CD4-positive, alpha-beta T cell treated with Interferon alpha-2 for 1 hour (primary cell): Measurements from ENCODE around the gene CPVL.

Experiments used
- DNase-seq, 2 donors: peaks; one replicate each; pipeline ENCODE4 v3.0.0-alpha.2; 2020 to 2022

Gene CPVL

DNA sequence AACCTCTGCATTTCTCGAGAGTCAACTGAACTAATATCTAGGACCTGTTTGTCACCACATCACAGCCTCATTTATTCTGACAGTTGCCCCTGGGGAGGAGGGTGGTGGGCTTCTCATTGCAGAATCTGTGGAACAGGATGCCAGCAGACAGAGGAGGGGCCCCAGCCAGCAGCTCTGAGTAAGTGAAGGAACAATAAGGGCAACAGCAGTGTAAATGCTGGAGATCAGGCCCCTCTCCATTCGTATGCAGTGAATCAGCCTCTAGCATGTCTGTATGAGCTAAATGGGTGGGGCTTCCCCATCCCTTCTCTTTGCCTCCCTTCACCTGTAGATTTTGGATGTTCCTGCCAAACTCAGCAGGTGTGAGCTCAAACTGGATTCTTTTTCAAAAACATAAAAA is 7.7 kb upstream of the CPVL start:
- no peak for DNase-seq

DNA sequence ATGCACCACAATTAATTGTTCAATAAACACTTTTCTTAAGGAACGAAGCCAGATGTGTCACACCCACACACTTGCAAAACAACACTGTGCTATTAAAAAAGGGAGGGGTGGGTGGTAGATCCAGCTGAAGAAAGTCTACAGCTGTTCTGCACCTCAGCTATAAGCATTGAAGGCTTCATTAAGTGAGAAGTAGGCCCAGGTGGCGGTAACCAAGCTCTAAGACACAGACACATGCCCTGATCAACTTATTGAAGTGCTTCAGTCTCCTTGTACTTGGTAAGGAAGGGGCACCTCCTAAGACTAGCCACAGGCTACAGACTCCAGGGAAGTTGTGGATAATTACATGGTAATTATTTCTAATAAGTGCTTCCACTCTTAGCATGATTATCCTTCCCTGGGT is 4.5 kb upstream of the CPVL start:
- no peak for DNase-seq

DNA sequence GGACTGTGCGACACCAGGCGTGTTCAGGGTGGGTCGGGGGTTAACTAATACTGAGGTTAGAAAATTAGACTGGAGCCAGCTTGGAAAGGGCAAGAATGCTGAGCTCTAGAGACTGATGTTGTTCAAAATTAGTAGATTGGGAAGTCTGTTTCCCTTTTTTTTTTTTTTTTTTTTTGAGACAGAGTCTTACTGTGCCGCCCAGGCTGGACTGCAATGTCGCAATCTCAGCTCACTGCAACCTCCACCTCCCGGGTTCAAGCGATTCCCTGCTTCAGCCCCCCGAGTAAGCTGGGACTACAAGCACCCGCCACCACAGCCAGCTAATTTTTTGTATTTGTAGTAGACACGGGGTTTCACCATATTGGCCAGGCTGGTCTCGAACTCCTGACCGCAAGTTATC is 2.7 kb upstream of the CPVL start:
- no peak for DNase-seq

DNA sequence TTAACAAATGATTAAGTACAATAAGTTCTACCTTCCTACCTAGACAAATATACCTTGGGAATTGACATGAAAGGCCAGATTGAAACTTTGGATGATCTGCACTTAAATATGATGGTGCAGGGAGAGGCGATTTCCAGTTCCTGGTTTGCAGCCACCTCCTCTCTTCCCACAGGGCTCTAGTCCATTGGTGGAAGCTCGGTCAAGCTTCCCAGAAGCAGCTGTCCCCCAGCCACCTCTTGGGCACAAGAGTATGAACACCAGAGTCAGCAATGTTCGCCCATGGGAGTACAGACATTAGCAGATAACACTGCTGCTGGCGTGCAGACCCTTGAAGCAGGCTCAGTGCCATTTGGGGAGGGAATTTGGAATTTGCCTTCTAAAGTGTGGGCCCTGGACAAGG is 1.5 kb upstream of the CPVL start:
- no peak for DNase-seq

DNA sequence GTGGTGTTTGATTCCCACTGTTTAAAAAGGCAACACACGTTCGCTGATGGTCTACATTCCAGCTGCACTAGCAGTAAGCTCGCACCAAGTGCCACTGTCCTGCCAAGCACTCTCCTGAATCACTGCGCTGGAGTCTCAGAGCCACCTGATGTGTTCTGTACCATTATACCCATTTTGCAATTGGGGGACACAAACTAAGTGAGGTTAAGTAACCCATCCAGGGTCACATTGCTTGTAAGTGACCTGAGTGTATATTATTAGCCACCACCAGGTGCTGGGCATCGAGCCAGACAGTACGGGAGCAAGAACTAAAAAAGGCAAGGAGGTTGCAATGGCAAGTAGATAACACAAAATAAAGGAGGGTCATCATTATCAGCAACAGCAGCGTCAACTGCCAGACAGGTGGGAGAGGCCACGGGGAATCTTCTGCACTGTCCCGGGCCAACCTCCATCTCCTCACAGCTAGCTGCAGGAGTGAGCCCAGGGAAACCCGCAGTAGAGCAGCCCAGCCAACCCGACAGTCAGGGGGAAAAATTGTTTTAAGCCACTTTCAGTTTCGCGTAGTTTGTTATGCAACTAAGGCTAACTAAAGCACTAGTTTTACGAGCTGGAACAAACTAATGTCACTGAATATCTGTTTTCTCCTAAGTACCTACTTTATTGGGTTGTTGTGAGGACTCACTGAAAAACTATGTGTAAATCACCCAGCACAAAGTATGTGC is 712 bp upstream of the CPVL start:
- no peak for DNase-seq

DNA sequence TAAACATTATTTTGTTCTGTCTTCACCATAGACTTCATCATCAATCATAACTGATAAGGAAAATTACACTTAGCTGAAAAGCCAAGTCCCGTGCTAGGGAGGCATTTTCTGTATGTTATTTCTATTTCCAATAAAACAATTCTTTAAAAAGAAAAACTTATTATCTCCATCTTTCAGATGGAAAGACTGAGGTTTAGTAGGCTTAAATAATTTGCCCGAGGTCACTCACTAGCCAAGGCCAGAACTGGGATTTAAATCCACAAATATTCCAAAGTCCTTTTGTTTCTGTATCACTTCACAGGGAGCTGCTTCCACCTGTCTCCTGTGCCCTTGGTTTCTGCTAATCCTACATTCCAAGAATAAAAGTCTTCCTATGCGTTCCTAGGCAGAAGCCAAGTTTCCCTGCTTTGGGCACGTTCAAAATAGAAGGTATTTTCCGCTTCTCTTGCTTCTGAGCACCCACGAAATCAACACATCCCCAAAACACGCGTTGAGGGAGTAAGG is 732 bp downstream of the CPVL start:
- no peak for DNase-seq

DNA sequence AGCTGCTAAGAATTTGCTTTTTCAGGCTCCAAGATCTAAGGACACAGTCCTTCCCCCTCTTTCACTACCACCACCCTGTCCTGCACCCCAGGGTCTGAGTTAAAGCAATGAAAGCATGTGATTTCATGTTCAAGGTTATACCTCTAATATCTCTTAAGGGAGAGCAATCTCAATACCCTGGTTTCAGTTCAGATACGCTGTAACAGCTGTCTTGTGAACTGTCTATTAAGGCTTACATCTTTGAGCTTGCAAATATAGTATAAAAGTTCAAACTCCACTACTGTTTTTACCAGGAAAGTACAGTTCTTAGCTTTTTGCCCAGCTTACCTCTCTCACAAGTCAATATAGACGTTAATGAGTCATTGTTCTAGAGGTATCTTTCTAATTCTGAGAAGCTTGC is 2.6 kb downstream of the CPVL start:
- no peak for DNase-seq

DNA sequence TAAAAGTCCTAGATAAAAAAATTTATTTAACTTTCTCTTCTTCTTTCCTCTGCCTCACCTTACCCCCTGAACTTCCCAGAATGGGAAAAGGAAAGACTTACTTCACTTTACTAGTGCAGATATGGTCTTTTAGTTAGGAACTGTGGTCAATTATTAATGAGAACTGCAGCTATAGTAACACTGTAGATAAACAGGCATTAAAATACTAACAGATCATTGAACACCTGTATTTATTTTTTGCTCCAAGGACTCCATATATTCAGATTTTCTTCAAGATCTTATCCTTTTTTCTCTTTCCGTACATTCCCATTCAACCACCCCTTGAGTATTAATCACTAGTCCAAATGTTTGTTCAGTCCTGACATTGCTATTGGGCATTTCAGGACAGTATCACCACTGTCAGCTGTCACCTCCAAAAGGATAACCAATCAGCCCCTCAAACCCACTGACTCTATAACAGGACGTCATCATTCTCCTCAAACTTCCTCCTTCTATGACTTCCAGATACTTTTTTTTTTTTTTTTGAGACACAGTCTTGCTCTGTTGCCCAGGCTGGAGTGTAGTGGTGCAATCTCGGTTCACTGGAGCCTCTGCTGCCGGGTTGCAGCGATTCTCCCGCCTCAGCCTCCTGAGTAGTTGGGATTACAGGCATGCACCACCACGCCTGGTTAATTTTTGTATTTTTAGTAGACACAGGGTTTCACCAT is 4.2 kb downstream of the CPVL start:
- no peak for DNase-seq

DNA sequence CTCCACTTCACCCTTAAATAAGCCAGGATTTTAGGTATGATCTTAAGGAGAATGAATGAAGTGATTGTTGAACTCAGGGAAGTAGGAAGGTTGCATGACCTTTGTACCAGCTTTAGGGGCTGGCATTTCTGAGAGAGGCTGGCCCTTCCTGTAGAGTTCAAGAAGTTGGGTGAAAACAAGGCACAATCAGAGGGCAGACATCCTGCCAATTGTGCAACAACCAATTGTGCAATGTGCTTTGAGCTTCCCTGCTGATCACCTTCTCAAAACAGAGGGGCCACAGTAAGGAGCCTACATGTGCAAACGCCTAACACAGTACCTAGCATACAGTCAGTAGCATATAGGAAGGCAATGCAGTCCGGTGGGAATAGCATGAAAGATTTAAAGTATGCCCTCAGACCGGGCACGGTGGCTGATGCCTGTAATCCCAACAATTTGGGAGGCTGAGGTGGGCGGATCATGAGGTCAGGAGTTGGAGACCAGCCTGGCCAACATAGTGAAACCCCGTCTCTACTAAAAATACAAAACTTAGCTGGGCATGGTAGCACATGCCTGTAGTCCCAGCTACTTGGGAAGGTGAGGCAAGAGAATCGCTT is 5.4 kb downstream of the CPVL start:
- no peak for DNase-seq

DNA sequence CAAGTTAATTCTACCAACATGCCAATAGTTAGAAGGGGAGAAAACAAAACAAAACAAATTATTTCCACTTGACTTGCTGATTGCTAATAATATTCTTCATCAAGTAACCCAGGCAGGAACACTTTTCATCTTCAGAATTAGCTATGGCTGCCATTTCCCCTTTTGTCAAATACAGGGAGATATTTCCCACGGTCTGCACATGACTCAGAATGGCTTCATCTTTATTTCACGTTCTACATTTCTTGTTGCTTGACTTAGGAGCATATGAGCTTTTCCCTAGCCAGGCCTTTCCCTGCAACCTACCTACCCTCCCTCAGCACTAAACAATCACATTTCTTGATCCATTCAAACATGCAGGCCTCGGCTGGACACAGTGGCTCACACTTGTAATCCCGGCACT is 6.5 kb downstream of the CPVL start:
- no peak for DNase-seq

DNA sequence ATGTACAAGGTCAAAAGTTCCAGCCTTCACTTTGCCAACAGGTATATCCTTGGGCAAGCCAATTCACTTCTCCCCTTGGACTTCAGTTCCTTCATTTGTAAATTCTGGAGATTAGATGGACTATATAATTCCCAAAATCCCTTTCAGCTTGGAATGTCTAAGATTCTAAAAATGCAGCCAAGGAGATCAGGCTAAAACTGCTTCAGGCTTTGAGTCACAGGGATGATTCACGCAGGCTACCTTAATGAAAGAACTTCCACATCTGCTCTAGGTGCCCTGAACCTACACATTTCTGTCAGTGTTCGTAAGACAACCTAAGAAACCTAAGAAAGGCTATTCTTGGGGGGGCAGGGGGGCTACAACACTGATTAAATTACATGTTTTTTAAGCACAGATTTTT is 7.1 kb downstream of the CPVL start:
- no peak for DNase-seq

DNA sequence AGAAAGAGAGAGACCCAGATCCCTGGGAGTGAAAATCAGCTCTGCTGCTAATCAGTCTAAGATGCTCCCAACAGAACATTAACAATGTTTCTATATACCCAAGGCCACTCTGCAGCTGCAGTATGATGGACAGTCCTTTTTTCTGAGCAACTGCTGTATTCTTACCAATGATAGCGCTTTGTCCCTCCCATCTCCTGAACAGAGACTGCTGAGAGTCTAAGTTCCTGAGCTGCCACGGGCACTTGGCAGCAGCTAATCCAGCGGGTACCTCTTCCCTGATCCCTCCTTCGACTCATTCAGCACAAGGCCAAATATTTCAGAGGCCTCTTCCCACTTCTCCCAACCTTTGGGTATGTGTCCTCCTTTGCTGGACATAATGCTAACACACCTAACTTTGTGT is 7.7 kb downstream of the CPVL start:
- no peak for DNase-seq

DNA sequence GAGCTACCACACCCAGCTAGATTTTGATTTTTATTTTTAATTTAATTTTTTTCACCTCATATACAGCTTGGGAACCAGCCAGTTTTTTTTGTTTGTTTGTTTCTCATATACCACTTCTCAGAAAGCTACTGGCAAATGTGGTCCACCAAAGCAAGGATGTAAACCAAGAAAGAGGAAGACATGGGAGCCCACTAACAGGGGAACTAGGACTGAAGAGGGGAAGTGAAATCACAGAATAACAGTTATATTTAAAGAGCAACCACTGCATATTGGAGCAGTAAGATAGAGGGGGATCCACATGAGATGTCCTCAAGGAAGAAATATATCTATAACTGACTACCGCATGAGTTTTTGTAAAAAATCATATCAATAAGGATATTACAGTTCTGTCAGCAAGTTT is 10.5 kb downstream of the CPVL start:
- no peak for DNase-seq

DNA sequence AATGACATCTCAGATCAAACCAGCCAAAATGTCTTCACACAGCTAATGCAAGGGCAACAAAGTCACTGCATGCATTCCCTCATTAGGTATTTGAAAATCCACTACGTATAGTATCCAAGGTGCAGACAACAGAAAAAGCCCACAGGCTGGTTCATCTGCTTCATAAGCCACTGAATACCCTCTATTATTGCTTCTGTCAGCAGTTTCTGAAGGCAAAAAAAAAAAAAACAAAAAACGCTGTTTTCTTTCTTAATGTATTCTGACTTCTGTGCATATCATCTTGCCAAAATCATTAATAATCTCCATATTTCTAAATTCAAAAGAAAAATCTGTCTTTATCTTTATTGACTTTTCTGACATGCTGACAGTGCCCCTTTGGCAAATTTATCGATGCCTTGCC is 13.4 kb downstream of the CPVL start:
- DNase-seq = no peak

DNA sequence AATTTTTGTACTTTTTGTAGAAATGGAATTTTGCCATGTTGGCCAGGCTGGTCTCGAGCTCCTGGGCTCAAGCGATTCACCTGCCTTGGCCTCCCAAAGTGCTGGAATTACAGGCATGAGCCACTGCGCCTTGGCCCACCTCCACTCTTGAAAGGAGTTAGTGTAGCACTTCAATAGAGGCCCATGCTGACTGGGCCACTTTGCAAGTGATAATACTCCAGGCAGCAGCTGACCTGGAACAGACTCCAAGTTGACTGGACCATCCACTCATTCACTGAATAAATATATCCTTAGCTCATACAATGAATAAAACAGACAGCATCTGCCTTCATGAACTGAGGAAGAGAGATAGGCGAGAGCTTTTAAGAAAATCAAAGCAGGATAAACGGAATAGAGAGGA is 14.7 kb downstream of the CPVL start:
- DNase-seq = no peak

DNA sequence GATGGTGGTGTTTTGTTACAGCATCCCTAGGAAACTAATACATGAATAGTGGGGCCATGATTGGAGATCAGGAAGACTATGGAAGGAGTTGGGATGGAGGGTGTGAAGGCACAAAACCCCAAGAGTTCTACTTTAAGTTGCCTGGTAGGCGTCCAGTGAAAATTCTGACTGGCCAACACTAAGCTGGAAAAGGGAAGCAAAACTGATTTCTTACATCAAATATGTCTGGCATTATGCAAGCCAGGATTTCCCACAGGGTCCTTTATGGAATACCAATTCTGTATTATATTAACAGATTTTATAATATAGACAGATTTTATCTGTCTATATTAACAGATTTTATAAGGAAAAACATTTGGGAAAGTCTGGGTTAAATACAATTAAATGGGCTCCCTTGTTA is 16.2 kb downstream of the CPVL start:
- no peak for DNase-seq

DNA sequence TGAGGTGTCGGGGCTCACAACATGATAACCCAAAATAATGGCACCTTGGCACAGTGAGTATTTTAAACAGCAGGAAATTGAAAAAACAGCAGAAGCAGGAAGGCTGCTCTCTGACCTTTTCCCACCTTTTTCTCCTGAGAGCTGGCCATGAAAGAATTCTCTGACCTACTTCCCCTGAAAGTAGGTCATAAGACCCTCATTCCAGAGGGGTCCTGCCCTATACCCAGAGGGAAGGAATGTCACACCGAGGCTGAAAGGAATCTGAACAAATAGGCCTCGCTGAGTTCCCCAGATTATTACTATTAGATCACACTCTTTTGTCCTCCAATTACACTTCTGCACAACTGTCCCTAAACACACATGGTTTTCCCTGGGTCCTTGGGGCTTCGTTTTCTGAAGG is 18.8 kb downstream of the CPVL start:
- DNase-seq = no peak

DNA sequence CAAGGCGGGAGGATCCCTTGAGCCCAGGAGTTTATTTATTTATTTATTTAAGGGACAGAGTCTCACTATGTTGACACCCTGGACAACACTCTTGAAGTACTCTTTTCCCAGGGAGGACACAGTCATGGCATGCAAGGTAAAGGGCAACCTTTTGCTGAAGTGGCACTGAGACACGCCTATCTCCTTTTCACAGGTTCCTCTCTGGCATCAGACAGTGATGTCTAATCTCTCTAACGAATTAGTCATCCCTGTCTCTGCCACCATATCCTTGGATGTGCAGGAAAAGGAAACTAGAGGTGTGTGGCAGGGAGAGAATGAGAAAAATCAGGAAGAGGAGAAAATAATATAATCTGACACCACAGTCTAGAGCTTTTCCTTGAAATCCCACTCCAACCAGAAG is 19.5 kb downstream of the CPVL start:
- DNase-seq = no peak

DNA sequence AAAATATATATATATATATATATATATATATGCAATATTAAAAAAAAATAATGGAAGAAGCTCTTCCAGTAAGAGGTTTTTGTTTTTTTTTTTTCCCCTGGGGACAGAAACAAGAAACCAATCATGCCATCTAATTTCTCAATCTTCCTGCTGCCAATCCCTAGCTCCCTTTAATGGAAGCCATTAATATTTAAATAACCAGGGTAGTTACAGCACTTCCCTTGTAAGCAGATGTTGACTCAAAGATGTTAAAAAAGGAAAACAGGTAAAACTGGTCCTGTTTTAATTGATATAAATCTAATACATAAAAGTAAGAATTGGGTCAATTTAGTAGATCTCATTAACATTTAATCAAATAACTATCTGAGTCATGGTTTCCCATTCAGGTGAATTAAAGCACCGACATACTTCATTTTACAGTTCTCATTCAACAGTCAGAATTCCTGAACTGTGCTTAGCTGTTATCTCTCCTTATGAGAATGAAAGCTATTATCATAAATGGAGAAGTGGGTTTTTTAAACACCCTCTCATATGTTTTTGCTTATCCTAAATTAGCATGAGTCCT is 22.6 kb downstream of the CPVL start:
- DNase-seq = no peak

DNA sequence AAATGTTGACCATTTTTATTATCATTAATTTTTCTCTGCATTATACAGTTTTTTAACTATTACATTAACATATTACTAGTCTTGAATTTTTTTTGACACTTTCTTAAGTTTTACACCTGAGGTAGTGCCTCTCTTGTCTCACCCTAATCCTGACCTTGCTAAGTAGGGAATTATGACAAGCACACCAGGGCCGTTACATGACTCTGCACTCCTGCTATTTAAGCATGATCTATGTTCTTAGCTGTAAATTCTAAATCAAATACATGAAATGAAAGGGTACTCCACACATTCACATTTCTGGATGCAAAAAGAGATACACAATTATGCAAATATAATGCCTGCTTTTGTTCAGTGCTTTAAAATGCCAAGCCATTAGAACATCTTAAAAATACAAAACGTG is 23.6 kb downstream of the CPVL start:
- no peak for DNase-seq

DNA sequence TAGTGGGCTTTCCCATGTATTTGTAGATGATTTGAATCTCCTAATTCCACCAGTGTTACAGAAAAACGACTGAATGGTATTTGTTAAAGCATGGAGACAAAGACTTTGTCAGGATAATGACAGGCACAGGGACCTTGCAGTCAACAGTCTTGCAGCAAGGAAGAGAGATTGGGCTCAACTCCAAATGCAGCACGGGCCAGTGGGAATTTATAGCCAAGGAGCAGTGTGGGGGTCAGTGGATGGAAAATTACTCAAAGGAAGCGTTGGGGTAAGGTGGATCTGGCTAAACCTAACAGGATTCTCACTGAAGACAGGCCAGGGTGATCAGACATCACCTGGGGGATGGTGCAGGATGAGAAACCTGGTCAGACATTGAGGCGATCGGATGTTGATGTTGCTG is 24.3 kb downstream of the CPVL start:
- no peak for DNase-seq

DNA sequence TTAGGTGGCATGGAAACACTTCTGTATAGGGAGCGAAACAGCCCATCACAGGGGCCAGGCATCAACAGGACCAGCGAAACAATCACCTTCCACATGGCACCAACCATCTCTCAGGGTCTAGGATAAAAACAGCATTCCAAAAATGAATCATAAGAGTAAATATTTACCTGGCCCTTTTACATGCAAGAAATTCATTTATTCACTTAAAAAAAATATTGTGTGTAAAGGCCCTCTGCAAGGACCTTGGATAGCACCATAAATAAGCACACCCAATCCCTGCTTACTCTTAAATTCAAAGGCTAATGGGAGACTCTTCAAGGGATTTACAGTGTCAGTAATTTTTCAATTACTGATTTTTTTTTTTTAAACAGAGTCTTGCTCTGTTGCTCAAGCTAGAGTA is 25.4 kb downstream of the CPVL start:
- no peak for DNase-seq

DNA sequence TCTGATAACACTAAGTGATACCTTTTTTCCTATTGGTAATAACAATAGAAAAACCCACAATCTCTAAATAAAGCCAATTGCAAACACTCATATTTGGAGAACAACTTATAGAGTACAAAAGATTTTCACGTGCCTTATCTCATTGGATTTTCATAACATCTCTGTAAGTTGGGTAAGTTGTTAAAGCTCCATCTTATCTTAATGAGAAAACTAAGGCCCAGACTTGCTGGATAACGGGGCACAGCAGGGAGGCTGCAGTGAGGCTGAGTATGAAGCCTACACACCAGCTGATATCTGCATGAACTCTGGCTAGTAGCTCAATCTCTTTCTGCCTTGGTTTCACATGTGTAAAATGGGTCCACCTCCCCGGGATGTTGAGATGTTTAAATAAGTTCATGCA is 26.8 kb downstream of the CPVL start:
- DNase-seq = no peak
